ENCODE data around the gene MPP2.
"Not testable (repeated sequence)": the region's sequence is repeated elsewhere in the genome, so short reads cannot be mapped to it uniquely, and the experiment has no call there.

MPP2 gene

GRCh38 chr17:43900858-43901754, 6.2 kb downstream of the MPP2 start:
- no peak for DNase-seq

DNA sequence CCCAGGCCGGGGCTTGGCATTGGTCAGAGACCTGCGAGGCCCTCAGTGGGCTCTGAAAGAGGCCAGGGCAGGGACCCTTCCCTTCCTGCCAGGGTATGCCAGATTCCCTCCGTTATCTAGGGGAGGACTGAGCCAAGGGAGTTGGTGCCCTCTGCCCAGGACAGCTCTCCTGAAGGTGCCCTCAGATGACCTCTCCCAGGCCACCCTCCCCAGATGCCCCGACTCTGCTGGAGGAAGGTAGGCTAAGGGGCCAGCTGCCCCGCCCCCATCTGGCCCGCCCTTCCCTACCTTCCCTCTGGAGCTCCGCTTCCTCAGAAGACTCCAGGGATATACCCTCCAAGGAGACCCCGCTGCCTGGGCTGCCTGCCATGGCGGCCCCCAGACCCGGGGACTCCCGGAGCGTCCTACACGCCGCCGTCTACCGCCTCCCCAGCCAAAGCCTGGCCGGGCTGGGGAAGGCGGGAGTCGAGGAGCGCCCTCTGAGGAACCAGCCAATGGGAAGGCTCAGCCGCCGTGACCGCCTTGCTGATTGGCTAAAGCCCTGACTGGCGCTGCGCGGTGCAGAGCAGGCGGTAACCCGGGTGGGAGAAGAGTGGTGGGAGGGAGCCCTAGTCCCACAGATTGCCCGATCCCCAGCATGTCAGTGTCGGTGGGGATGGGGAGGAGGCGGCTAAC, 7.0 kb downstream of the MPP2 start:
- DNase-seq = peak; percentile 84

DNA sequence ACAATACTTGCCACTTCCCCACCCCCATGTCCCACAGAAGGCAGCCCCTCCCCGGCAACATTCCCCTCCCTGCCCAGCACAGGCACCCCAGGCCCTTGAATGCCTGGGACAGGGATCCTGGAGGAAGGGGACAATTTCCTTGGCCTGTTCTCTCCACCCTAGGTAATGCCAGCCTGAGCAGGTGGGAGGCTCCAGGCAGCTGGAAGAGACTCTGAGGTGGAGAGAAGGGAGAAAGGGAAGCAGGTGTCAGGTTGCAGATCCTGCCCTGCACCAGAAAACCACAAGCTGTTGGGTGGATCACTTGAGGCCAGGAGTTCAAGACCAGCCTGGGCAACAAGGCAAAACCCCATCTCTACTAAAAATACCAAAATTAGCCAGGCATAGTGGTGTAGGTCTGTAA, 8.9 kb downstream of the MPP2 start:
- no peak for DNase-seq

DNA sequence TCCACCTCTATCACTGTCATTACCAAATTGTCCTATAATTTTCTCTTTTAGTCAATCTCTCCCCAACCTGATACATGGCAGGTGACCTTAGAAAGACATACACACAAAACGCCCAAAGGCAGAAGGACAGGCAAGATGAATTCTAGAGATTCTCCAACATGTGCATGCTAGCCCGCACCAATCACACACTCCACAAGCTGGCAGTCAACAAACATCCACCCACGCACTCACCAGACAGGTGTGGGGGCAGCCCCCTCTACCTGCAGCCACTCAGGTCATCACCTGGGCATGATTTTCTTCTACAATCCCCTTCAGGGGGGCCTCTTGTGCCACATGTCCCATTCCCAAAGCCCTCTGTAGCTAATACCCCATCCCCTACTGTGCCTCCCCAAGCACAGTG, 9.5 kb downstream of the MPP2 start:
- no peak for DNase-seq

- DNase-seq = not testable (repeated sequence)
Observed at GRCh38 chr17:43894494-43894893, 12.8 kb downstream of the MPP2 start.

- DNase-seq = no peak
Observed at GRCh38 chr17:43892647-43892952, 14.7 kb downstream of the MPP2 start.

GRCh38 chr17:43891851-43892646, 15.3 kb downstream of the MPP2 start:
- DNase-seq = no peak

DNA sequence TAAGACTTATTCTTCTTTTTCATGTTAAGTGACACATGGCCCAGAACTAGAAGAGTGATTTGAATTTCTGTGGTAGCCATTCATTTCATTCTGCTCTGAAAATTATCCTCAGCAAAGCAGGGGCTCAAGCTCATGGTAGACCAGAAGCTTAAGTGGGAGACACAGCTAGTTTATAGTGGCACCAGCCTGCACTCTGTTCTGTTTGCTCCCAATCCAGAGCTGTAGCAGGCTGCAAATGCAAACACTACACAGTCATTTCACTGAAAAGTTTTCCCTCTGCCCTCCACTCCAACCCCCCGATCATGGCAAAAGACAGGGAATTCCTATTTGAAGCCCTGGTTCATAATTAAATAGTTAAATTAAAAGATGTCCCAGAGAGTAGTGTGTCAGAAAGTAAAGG, 17.1 kb downstream of the MPP2 start:
- no peak for DNase-seq

- DNase-seq = no peak
Observed at GRCh38 chr17:43888548-43888947, 18.8 kb downstream of the MPP2 start.

GRCh38 chr17:43882761-43883415, 24.4 kb downstream of the MPP2 start:
- no peak for DNase-seq

DNA sequence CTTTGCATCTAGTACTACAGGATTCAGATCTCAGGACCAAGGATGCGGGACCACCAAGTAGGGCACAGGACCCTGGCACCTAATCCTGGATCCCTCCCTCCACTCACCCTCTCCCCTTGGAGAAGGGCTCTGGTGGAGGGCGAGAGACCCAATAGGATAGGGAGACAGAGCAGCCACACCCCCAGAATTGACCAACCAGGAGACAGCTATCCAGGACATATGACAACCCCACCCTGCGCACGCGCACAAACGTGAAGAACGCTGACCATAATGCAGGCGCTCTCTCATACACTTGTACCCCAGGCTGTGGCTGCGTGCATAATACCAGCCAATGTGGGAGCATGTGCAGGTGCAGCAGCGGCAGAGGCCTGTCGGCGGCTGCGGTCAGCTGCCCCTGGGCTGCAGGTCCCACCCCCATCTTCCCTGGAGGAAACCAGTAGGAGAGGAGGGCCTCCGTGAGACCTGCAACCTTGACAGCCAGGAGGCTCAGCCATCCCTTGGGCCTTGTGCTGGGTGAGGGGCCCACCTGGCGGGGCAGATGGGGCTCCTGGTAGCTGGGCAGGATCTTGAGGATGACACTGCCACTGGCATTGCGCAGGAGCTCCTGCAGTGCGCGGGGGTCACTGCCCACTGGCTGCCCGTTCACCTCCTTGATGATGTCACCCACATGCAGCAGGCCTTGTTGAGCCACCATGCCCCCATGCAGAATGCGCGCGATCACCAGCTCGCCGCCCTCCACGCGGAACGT, 25.4 kb downstream of the MPP2 start:
- DNase-seq = no peak

DNA sequence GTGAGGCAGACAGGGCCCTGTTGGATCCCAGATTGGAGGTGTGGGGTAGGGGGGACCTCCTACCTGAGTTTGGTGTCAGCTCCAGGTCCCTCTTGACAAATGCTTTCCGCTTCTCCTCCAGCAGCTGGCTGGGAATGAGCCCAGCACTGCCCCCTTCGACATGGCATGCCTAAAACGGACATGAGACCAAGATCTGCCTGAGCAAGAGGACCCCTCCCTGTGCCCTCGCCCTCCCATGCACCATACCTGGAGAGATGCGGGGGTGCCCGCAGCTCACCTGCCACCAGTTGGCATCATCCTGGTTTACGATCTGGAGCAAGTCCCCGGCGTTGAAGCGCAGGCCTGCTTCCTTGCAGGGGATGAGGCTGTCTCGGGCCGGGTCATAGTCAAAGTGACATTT, 26.2 kb downstream of the MPP2 start:
- DNase-seq = no peak

DNA sequence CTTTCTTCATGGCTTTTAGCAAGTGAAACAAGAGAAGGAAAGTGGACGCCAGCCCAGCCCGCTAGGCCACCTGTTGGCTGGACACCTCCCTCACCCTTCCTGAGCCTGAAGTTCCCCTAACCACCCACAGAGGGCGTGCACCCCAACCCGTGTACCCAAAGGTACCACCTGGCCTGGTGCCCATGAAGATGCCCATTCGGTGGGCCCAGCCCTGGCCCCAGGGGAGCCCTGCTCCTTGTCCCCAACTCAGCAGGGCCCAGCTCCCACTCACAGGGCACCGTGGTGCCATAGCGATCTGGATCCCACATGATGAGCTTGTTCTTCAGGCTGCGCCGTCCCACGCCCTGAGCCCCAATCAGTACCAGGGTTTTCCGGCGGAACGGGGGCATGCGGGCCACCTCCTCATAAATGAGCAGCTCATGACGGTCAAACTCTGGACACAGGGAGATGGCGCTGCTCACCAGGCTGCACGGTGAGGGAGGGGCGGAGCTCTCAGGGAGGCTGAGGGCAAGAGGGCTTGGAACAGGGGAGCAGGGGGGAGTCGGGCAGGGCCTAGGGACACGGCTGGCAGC, 26.8 kb downstream of the MPP2 start:
- peak; percentile 46 for DNase-seq

DNA sequence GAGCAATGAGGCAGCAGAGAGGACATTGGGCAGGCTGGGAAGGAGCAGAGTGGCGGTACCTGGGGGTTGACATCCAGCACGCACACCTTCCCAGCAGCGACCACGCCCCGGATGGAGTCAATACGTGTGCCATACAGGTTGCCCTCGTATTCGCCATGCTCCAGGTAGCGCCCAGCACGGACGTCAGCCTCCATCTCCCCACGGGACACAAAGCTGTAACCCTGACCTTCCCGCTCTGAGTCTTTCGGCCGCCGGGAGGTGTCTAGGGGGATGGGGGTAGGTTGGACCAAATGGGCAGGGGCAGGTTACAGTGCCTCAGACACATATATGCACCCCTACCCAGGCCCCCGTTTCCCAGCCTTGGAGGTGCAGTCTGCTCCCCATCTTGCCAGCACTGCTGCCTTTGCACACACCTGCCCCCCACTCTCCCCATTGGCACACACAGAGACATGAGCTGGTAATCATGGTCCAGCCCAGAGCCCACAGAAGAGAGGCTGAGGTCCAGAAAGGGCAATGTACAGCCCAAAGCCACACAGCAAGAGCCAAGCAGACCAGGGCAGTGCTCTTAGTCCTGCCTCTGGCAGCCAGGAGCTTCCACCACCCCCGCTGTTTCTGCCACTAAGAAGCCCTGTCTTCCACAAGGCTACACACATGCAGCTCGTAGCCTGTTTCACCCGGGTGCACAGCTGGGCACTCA, 27.5 kb downstream of the MPP2 start:
- DNase-seq = no peak

- peak; percentile 59 for DNase-seq
Observed at GRCh38 chr17:43878260-43879175, 28.8 kb downstream of the MPP2 start.

GRCh38 chr17:43877451-43878155, 29.7 kb downstream of the MPP2 start:
- DNase-seq = no peak

DNA sequence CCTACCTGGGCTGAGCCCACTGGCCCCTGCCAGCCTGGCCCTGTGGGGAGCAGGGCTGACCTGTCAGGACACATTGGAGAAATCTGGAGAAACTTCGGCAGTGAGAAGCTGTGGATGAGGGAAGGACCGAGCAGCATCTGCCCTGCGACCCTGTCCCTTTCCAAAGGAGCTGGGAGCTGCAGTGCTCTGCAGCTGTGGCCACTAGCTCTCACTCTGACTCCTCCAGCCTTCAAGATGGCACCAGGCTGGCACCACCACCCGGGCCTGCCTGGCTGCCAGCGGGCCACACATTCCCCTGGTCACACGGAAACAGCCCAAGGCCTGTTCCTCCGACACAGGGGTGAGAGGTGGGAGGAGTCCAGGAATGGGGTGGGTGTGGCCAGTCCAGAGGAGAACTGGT, 30.3 kb downstream of the MPP2 start:
- no peak for DNase-seq

DNA sequence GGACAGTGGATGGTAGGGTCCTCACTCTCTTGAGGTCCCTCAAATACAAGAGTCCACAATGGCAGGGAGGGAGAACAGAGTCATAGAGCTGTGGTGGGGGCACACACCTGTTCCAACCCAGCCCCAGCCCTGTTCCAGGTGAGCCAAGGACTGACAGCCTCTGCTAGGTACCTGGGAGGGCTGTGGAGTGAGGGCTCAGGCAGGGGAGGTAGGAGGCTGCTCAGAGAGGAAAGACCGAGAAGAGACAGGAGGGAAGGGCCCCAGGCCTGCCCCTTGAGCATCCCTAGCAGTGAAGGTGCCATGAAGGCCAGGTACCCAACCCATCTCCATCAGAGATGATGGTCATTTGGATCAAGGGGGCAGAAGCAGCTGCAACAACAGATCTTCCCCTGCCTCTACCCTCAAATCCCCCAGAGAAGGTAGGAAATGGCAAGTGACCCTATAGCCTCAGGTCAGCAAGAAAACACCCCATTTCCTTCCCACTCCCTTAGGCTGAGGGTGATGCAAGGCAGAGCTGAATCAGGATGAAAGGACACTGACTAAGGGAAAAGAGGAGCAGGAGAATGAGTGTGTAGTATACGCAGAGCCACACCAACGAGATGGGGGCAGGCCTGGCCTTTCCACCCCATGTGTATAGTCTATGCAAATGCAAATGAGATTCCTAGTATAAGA, 31.7 kb downstream of the MPP2 start:
- no peak for DNase-seq

DNA sequence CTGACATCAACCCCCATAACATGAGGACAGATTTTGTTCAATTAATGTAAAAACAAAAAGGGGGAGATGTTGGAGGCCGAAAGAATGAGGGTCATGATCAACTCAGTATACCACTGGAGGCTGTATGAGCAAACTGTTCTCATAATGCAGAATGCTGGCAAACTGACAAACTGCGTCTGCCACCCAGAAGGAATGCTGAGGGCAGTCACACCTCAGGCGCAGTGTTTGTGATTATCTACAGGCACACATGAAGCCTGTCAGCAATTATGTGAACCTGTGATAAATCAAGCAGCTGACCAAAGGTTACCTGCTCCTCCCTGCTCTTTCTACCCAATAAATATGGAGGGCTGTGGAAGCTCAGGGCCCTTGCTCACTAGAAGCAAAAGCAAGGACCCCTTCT, 33.0 kb downstream of the MPP2 start:
- DNase-seq = no peak
